Measurements from ENCODE around the gene KRT79.

DNA sequence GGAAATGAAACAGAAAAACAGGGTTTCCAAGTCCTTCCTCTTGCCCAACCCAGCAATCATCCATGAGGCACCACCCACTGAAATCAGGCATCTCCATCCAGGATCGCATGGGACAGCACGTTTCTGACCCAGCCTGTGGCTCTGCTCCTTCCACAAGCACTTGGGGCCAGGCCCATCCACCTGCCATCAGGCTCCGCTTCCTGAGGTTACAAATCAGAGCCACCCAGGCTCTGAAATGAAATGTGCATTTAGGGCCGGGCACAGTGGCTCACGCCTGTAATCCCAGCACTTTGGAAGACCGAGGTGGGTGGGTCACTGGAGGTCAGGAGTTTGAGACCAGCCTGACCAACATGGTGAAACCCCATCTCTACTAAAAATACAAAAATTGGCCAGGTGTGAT, 15.4 kb upstream of the KRT79 start:
- TF ChIP-seq, protein P1, sequence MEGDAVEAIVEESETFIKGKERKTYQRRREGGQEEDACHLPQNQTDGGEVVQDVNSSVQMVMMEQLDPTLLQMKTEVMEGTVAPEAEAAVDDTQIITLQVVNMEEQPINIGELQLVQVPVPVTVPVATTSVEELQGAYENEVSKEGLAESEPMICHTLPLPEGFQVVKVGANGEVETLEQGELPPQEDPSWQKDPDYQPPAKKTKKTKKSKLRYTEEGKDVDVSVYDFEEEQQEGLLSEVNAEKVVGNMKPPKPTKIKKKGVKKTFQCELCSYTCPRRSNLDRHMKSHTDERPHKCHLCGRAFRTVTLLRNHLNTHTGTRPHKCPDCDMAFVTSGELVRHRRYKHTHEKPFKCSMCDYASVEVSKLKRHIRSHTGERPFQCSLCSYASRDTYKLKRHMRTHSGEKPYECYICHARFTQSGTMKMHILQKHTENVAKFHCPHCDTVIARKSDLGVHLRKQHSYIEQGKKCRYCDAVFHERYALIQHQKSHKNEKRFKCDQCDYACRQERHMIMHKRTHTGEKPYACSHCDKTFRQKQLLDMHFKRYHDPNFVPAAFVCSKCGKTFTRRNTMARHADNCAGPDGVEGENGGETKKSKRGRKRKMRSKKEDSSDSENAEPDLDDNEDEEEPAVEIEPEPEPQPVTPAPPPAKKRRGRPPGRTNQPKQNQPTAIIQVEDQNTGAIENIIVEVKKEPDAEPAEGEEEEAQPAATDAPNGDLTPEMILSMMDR (IDR thresholded peaks at IDR 0.05): no peak
- no peak for TF ChIP-seq POLR2A (IDR thresholded peaks at IDR 0.05)

All from heart left ventricle (tissue), 13 donors.